Coronary artery (tissue), 2 donors: ENCODE measurements around the gene CREG1.

ENCODE experiments used
- DNase-seq: peaks from one replicate; pipeline ENCODE4 v3.0.0-alpha.2; 2017; ENCODE audit warnings: low spot score
- H3K27ac ChIP-seq, 2 donors: fragments of 200-600 bp; sonication (generic); one replicate each; pipeline ENCODE4 v1.5.1; 2016 to 2019
- H3K4me3 ChIP-seq: fragments of 200-600 bp; sonication (generic); 2 replicates; pipeline ENCODE4 v1.5.1; 2016; ENCODE audit warnings: mild to moderate bottlenecking, moderate library complexity
- TF ChIP-seq, protein P1 (sequence below): fragments of 200-600 bp; sonication (generic); IDR thresholded peaks from one replicate; pipeline ENCODE4 v1.5.1; 2019; ENCODE audit warnings: antibody characterized with exemption

CREG1 gene

DNA sequence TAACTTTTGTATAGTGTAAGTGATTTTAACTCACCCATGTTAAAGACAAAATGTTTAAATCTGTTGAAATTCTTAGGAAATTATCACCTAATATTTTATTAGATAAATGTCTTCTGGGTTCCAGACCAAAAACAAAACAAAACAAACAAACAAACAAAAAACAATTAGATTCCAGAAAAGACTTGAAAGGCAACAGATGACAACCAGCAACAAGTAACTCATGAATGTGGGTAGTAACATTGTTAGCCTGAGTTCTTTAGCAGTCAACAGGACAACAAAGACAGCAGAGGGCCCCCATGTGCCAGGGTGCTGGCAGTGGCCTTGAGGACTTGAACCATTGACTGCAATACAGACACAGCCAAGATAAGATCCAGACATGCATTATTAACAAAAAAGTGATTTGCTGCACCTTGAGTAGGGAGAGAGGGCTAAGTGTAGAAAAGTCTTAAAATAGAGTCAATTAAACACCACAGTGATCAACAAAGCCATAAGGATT, 32.8 kb downstream of the CREG1 start:
- H3K4me3 ChIP-seq: no peak overlapping the region
- H3K27ac ChIP-seq: no peak overlapping the region
- DNase-seq: no peak
- TF ChIP-seq, protein P1, sequence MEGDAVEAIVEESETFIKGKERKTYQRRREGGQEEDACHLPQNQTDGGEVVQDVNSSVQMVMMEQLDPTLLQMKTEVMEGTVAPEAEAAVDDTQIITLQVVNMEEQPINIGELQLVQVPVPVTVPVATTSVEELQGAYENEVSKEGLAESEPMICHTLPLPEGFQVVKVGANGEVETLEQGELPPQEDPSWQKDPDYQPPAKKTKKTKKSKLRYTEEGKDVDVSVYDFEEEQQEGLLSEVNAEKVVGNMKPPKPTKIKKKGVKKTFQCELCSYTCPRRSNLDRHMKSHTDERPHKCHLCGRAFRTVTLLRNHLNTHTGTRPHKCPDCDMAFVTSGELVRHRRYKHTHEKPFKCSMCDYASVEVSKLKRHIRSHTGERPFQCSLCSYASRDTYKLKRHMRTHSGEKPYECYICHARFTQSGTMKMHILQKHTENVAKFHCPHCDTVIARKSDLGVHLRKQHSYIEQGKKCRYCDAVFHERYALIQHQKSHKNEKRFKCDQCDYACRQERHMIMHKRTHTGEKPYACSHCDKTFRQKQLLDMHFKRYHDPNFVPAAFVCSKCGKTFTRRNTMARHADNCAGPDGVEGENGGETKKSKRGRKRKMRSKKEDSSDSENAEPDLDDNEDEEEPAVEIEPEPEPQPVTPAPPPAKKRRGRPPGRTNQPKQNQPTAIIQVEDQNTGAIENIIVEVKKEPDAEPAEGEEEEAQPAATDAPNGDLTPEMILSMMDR: no peak

- TF ChIP-seq, protein P1: no peak
- no peak for DNase-seq
- H3K4me3 ChIP-seq: no peak within 1 kb of the TSS
- no peak within 1 kb of the TSS for H3K27ac ChIP-seq
Observed at GRCh38 chr1:167518331-167518700, 35.2 kb downstream of the CREG1 start, which contains the start of gene CD247. Gene CD247 (minus strand): TSS chr1:167518529. CDS start chr1:167518465, 64 bp downstream.

DNA sequence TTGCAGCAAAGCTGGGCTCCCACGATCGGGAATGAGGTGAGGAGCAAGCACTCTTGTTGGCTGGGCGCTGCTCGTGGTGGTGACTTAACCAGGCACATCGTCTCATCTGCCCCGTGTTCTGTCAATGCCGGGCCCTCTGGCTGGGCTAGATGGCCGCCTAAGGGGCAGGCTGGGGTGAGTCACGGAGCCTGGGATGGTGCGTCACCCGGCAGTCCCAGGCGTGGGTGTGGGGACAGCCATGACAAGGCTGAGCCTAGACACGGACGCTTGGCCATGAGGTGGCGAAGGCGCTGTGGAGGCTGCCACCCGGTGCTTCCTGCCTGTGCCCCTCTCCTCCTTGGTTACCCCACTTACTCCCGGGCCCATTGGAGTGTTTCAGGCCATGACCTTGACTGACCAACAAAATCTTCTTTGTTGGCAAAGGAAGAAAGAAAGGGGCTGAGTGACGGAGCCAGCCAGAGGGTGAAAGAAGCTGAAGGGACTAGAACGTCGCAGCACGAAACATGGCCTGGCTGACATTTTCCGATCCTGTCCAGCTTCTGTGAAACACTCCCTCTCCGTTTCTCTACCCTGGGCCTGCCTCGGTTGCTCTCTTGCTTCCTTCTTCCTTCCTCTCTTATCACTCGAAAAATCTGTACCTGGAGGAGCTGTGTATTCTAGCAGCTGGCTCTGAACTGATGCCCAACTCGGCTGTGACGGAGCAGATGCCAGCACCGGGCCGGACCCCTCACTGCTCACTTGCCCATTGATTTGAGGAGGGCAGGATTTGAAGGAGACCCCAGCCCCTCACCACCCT, 35.8 kb downstream of the CREG1 start:
- no peak for DNase-seq
- Histone ChIP-seq H3K27ac (no peak overlapping the region), H3K4me3 (no peak overlapping the region)
- TF ChIP-seq, protein P1: no peak

GRCh38 chr1:167516404-167517388, 36.9 kb downstream of the CREG1 start:
- no peak overlapping the region for H3K27ac ChIP-seq
- no peak for DNase-seq
- no peak overlapping the region for H3K4me3 ChIP-seq
- TF ChIP-seq, protein P1: no peak

- H3K4me3 ChIP-seq: no peak overlapping the region
- H3K27ac ChIP-seq: no peak overlapping the region
- TF ChIP-seq, protein P1: no peak
- DNase-seq: no peak
Observed at GRCh38 chr1:167515893-167516321, 37.7 kb downstream of the CREG1 start.

DNA sequence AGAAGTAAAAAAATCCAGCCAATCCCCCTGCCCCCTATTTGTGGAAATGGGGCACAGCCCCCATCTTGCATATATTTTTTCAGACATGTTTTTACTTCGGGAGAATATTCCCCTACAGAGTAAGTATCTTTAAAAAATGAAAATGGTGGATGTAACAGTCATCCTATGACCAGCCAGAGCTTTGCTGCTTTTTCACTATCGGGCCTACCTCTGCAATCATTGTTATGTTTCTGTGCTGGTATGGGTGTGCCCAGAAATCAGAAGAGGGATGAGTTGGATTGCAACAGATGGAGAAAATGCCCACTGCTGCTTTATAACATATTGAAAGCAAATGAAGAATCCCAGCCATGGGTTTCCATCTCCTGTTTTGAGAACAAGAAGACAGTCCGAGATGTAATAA, 38.1 kb downstream of the CREG1 start:
- H3K4me3 ChIP-seq: no peak overlapping the region
- H3K27ac ChIP-seq: no peak overlapping the region
- TF ChIP-seq, protein P1: no peak
- no peak for DNase-seq
